ENCODE data around the gene RAB3A.

Gene RAB3A

GRCh38 chr19:18190278-18190677 is 13.6 kb downstream of the RAB3A start:
- no peak overlapping the region for H2AFZ ChIP-seq (ENCODE audit: low read depth, low read length)
- TF ChIP-seq CTCF (IDR thresholded peaks at IDR 0.05; ENCODE audit: low read depth, low read length): no peak
- no peak for TF ChIP-seq EZH2phosphoT487 (IDR thresholded peaks at IDR 0.05; ENCODE audit: low read depth)
- no peaks in the 10 kb centered on the region for H3K27me3 ChIP-seq (ENCODE audit: low read depth, low read length)
- no peak overlapping the region for H3K4me3 ChIP-seq (ENCODE audit: low read length)
- H3K9ac ChIP-seq (ENCODE audit: low read length): no peak overlapping the region
- no peaks in the 10 kb centered on the region for H3K9me3 ChIP-seq (ENCODE audit: insufficient read depth, low read length)
- H3K4me2 ChIP-seq (ENCODE audit: low read length): no peak overlapping the region
- H3K79me2 ChIP-seq (ENCODE audit: low read length): peaks cover 12% of the 10 kb centered on the region
- no peaks in the 10 kb centered on the region; the same call in 1 of the 2 replicates for H4K20me1 ChIP-seq (ENCODE audit: insufficient read depth, low read length)
- H3K27ac ChIP-seq (ENCODE audit: low read length): no peak overlapping the region
- H3K36me3 ChIP-seq (replicated peaks; ENCODE audit: low read depth, low read length): no peaks in the 10 kb centered on the region
- H3K4me1 ChIP-seq (ENCODE audit: low read length): peaks cover 20% of the 10 kb centered on the region

GRCh38 chr19:18185538-18185937 is 18.3 kb downstream of the RAB3A start:
- Histone ChIP-seq H2AFZ (ENCODE audit: low read depth, low read length) (no peak overlapping the region), H3K27me3 (ENCODE audit: low read depth, low read length) (no peaks in the 10 kb centered on the region), H3K9me3 (ENCODE audit: insufficient read depth, low read length) (no peaks in the 10 kb centered on the region), H3K36me3 (replicated peaks; ENCODE audit: low read depth, low read length) (peaks cover 2% of the 10 kb centered on the region), H3K4me3 (ENCODE audit: low read length) (no peak overlapping the region), H3K9ac (ENCODE audit: low read length) (no peak overlapping the region), H3K27ac (ENCODE audit: low read length) (no peak overlapping the region), H4K20me1 (ENCODE audit: insufficient read depth, low read length) (no peaks in the 10 kb centered on the region), H3K4me1 (ENCODE audit: low read length) (peaks cover 3% of the 10 kb centered on the region; the same call in 1 of the 2 replicates), H3K4me2 (ENCODE audit: low read length) (no peak overlapping the region), H3K79me2 (ENCODE audit: low read length) (no peaks in the 10 kb centered on the region)
- TF ChIP-seq CTCF (IDR thresholded peaks at IDR 0.05; ENCODE audit: low read depth, low read length) (no peak), EZH2phosphoT487 (IDR thresholded peaks at IDR 0.05; ENCODE audit: low read depth) (no peak)

GRCh38 chr19:18183529-18183928 is 20.3 kb downstream of the RAB3A start:
- Histone ChIP-seq H3K27ac (ENCODE audit: low read length) (no peak overlapping the region), H3K4me3 (ENCODE audit: low read length) (no peak overlapping the region), H3K4me1 (ENCODE audit: low read length) (peaks cover 4% of the 10 kb centered on the region; the same call in 1 of the 2 replicates)

GRCh38 chr19:18179957-18180356 is 23.9 kb downstream of the RAB3A start:
- Histone ChIP-seq H3K27ac (ENCODE audit: low read length) (no peak overlapping the region), H3K4me3 (ENCODE audit: low read length) (no peak overlapping the region), H3K9ac (ENCODE audit: low read length) (no peak overlapping the region), H3K4me1 (ENCODE audit: low read length) (peaks cover 10% of the 10 kb centered on the region), H3K4me2 (ENCODE audit: low read length) (no peak overlapping the region), H2AFZ (ENCODE audit: low read depth, low read length) (no peak overlapping the region), H3K9me3 (ENCODE audit: insufficient read depth, low read length) (no peaks in the 10 kb centered on the region), H3K27me3 (ENCODE audit: low read depth, low read length) (no peaks in the 10 kb centered on the region), H4K20me1 (ENCODE audit: insufficient read depth, low read length) (peaks cover 22% of the 10 kb centered on the region), H3K79me2 (ENCODE audit: low read length) (peaks cover 14% of the 10 kb centered on the region), H3K36me3 (replicated peaks; ENCODE audit: low read depth, low read length) (peaks cover 39% of the 10 kb centered on the region)
- TF ChIP-seq CTCF (IDR thresholded peaks at IDR 0.05; ENCODE audit: low read depth, low read length) (no peak), EZH2phosphoT487 (IDR thresholded peaks at IDR 0.05; ENCODE audit: low read depth) (no peak)

More at GRCh38 chr19:18183529-18183928, 20.3 kb downstream of the RAB3A start:
- H3K9ac ChIP-seq (ENCODE audit: low read length): no peak overlapping the region
- H3K27me3 ChIP-seq (ENCODE audit: low read depth, low read length): no peaks in the 10 kb centered on the region
- H3K4me2 ChIP-seq (ENCODE audit: low read length): no peak overlapping the region
- TF ChIP-seq EZH2phosphoT487 (IDR thresholded peaks at IDR 0.05; ENCODE audit: low read depth): no peak
- no peak for TF ChIP-seq CTCF (IDR thresholded peaks at IDR 0.05; ENCODE audit: low read depth, low read length)
- H3K79me2 ChIP-seq (ENCODE audit: low read length): no peaks in the 10 kb centered on the region
- no peaks in the 10 kb centered on the region for H3K9me3 ChIP-seq (ENCODE audit: insufficient read depth, low read length)
- peaks cover 8% of the 10 kb centered on the region for H3K36me3 ChIP-seq (replicated peaks; ENCODE audit: low read depth, low read length)
- no peaks in the 10 kb centered on the region for H4K20me1 ChIP-seq (ENCODE audit: insufficient read depth, low read length)
- no peak overlapping the region for H2AFZ ChIP-seq (ENCODE audit: low read depth, low read length)
